ENCODE measurements around the gene FARS2.

Gene FARS2

DNA sequence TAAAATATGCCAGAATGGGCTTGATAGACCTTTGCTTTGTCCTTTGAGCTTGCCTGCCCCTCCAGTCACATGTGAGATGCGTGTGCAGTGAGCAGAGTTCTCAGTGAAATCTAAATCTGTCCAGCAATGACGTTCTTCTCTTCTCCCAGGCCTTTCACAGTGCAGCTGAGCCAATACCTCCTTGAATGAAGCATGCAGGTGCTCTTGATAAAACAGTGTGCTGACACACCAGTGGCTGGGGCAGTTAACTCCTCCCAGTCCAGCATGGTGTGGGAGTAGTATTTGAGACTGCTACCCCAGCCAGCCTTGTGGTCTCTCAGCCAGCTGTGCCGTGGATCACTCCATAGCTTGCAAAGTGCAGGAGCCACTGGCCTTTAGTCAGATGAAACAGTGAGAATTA lies 240.5 kb downstream of the FARS2 start:
- no peak overlapping the region for H3K27ac ChIP-seq (ENCODE audit: low read depth, low read length)

DNA sequence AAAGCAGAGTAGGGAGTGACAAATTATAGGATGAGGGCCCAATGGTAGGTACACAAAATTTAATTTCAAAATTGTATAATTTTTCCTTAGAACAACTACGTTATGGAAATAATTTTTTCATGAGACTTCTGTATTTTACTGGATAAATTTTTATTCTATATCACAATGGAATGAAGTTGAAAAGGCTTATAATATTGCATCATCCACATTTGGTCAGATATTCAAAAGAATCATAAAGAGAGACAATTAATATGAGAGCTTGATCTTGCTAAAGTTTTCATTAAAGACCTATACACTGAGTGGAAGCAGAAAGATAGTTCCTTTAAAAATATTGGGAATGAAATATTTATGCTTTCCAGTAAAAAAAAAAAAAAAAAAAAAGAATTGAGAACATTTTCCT lies 242.8 kb downstream of the FARS2 start:
- H3K9me3 ChIP-seq (ENCODE audit: control insufficient read depth, insufficient read depth, low read depth, low read length) = peaks cover 3% of the 10 kb centered on the region; the same call in 1 of the 2 replicates
- peaks cover 4% of the 10 kb centered on the region; the same call in 1 of the 2 replicates for H3K4me1 ChIP-seq (ENCODE audit: control insufficient read depth, insufficient read depth, low read length)
- H3K27me3 ChIP-seq (ENCODE audit: control insufficient read depth, insufficient read depth, low read length) = no peaks in the 10 kb centered on the region
- H3K9ac ChIP-seq (ENCODE audit: low read length) = no peak overlapping the region
- H3K36me3 ChIP-seq (ENCODE audit: control insufficient read depth, insufficient read depth, low read length) = no peaks in the 10 kb centered on the region
- H3K4me3 ChIP-seq (ENCODE audit: low read depth, low read length) = no peak overlapping the region
- no peak overlapping the region for H3K27ac ChIP-seq (ENCODE audit: low read depth, low read length)

More for the DNA sequence above, 240.5 kb downstream of the FARS2 start:
- Histone ChIP-seq H3K9me3 (ENCODE audit: control insufficient read depth, insufficient read depth, low read depth, low read length) (peaks cover 3% of the 10 kb centered on the region; the same call in 1 of the 2 replicates), H3K4me1 (ENCODE audit: control insufficient read depth, insufficient read depth, low read length) (peaks cover 4% of the 10 kb centered on the region; the same call in 1 of the 2 replicates), H3K27me3 (ENCODE audit: control insufficient read depth, insufficient read depth, low read length) (no peaks in the 10 kb centered on the region), H3K4me3 (ENCODE audit: low read depth, low read length) (no peak overlapping the region), H3K36me3 (ENCODE audit: control insufficient read depth, insufficient read depth, low read length) (no peaks in the 10 kb centered on the region), H3K9ac (ENCODE audit: low read length) (no peak overlapping the region)

DNA sequence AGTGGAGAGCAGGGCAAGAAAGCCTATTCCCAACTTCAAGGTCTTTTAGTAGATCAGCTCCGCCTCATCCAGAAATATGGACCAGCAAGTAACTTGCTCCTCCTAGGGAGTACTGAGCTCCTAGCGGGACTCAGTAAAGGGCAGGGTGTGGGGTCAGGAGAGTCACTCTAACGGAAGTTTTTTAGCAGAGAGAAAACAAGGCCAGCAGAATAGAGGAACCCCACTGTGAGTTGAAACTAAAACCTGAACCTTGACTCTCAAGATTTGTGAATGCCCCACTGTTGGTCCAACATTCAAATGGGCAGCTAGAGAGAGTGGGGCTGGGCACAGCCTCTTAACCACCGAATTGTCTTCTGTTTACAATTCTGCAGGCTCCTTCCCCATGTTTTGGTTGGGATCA lies 244.8 kb downstream of the FARS2 start:
- Histone ChIP-seq H3K27ac (ENCODE audit: low read depth, low read length) (no peak overlapping the region), H3K9me3 (ENCODE audit: control insufficient read depth, insufficient read depth, low read depth, low read length) (peaks cover 3% of the 10 kb centered on the region; the same call in 1 of the 2 replicates), H3K36me3 (ENCODE audit: control insufficient read depth, insufficient read depth, low read length) (no peaks in the 10 kb centered on the region), H3K4me3 (ENCODE audit: low read depth, low read length) (no peak overlapping the region), H3K9ac (ENCODE audit: low read length) (no peak overlapping the region), H3K27me3 (ENCODE audit: control insufficient read depth, insufficient read depth, low read length) (no peaks in the 10 kb centered on the region), H3K4me1 (ENCODE audit: control insufficient read depth, insufficient read depth, low read length) (peaks cover 10% of the 10 kb centered on the region)

DNA sequence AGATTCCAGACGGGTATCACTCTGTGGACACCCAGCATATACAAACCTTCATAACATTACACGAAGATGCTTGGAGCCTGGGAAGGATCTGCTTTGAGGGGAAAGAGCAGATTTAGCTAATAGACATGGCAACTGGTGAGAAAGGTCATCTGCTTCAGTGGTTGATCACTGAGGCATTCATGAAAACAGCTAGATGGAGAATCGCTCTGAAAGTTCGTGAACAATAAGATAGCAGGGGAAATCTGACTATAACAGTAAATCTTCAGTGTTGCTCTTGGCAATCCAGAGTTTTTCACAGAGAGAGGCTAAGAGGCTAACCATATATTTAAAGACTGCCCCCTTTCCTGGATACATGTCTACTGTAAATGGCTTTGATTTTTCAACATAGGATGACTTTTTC lies 245.3 kb downstream of the FARS2 start:
- Histone ChIP-seq H3K27me3 (ENCODE audit: control insufficient read depth, insufficient read depth, low read length) (no peaks in the 10 kb centered on the region), H3K36me3 (ENCODE audit: control insufficient read depth, insufficient read depth, low read length) (no peaks in the 10 kb centered on the region), H3K4me1 (ENCODE audit: control insufficient read depth, insufficient read depth, low read length) (peaks cover 10% of the 10 kb centered on the region), H3K9me3 (ENCODE audit: control insufficient read depth, insufficient read depth, low read depth, low read length) (peaks cover 3% of the 10 kb centered on the region; the same call in 1 of the 2 replicates), H3K27ac (ENCODE audit: low read depth, low read length) (no peak overlapping the region), H3K9ac (ENCODE audit: low read length) (no peak overlapping the region), H3K4me3 (ENCODE audit: low read depth, low read length) (no peak overlapping the region)

DNA sequence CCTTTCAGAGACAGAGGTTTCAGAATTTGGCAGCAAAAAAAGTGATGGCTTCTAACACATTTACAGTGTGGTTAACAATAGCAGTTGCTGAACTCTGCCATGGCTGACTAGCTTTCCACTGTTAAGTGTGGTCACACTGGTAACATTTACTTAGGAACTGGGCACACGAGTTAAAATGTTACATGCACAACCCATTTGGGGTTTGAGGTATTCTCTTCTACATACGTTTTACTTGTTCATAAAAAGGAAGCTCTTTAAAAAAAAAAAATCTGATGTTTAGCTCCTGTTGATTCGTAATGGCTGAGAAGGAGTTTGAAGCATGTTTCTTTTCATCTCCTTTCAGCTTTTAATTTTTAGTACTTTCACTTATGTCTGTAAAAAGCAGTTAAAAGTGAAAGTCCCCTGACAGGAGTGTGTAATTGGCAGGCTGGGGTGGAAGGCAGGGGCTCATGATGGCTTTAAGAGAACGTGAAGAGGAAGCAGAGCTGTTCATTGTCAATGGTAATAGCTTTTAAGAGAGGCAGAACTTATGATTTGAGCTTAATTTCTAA lies 245.9 kb downstream of the FARS2 start:
- Histone ChIP-seq H3K9me3 (ENCODE audit: control insufficient read depth, insufficient read depth, low read depth, low read length) (peaks cover 3% of the 10 kb centered on the region; the same call in 1 of the 2 replicates), H3K27me3 (ENCODE audit: control insufficient read depth, insufficient read depth, low read length) (no peaks in the 10 kb centered on the region), H3K27ac (ENCODE audit: low read depth, low read length) (no peak overlapping the region), H3K36me3 (ENCODE audit: control insufficient read depth, insufficient read depth, low read length) (no peaks in the 10 kb centered on the region), H3K9ac (ENCODE audit: low read length) (no peak overlapping the region), H3K4me1 (ENCODE audit: control insufficient read depth, insufficient read depth, low read length) (peaks cover 10% of the 10 kb centered on the region), H3K4me3 (ENCODE audit: low read depth, low read length) (no peak overlapping the region)

DNA sequence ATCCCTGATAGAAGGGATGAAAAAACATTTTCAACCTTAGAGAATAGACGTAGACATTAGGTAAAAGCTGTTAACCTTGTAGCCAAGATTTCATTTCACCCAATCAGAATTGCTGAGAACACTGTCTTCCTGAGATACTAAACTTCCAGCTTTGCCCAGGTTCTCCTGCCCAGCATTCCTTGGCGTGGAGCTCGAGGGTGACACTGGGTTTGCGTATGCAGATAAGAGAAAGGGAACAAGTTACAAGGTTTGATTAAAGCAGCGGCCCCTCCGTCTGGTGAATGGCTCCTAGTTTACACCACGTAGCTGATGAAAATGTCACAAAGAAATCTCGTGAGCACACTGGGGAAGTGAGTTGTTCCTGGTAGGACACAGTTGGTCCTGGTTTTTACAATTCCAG lies 247.8 kb downstream of the FARS2 start:
- Histone ChIP-seq H3K9ac (ENCODE audit: low read length) (no peak overlapping the region), H3K4me1 (ENCODE audit: control insufficient read depth, insufficient read depth, low read length) (peaks cover 10% of the 10 kb centered on the region), H3K9me3 (ENCODE audit: control insufficient read depth, insufficient read depth, low read depth, low read length) (peaks cover 3% of the 10 kb centered on the region; the same call in 1 of the 2 replicates), H3K4me3 (ENCODE audit: low read depth, low read length) (no peak overlapping the region), H3K27me3 (ENCODE audit: control insufficient read depth, insufficient read depth, low read length) (no peaks in the 10 kb centered on the region), H3K27ac (ENCODE audit: low read depth, low read length) (no peak overlapping the region), H3K36me3 (ENCODE audit: control insufficient read depth, insufficient read depth, low read length) (no peaks in the 10 kb centered on the region)

DNA sequence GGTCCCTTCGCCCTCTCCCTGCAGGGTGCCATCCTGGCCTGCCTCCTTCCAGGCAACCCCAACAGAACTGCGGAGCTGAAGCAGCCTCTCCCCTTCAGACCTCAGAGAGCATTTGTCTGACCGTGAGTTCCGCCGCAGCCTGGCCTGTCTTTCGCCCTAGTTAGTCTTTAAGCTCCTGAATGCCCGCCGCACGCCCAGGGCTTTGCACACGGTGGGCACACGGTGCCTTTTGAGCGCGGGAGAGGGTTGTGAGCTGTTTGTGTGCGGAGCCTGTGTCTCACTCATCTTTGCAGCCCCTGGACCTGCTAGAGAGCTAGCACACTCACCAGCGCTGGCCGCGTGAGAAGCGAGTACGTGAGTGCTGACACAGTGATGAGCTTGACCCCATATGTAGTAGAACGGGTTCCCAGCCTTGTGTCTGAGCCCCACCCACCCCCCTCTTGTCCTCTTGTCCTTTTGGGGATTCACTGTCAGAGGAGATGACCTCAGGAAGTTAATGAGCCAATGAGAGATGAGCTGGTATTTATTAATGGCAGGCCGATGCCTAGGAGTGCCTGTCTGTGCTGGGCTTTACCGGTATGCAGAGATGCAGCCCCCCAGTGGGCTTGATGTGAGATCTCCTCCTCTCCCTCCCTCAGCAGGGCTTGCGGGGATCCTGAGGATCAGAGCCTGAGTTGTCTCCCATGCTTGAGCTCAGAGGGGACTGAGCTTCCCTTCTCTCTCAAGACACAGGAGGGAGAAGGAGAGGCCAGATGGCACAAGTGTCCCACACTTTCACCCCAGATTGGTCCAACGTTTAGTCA lies 249.2 kb downstream of the FARS2 start:
- Histone ChIP-seq H3K4me3 (ENCODE audit: low read depth, low read length) (no peak overlapping the region), H3K4me1 (ENCODE audit: control insufficient read depth, insufficient read depth, low read length) (peaks cover 10% of the 10 kb centered on the region), H3K36me3 (ENCODE audit: control insufficient read depth, insufficient read depth, low read length) (no peaks in the 10 kb centered on the region), H3K27me3 (ENCODE audit: control insufficient read depth, insufficient read depth, low read length) (no peaks in the 10 kb centered on the region), H3K9me3 (ENCODE audit: control insufficient read depth, insufficient read depth, low read depth, low read length) (no peaks in the 10 kb centered on the region), H3K9ac (ENCODE audit: low read length) (no peak overlapping the region), H3K27ac (ENCODE audit: low read depth, low read length) (no peak overlapping the region)

DNA sequence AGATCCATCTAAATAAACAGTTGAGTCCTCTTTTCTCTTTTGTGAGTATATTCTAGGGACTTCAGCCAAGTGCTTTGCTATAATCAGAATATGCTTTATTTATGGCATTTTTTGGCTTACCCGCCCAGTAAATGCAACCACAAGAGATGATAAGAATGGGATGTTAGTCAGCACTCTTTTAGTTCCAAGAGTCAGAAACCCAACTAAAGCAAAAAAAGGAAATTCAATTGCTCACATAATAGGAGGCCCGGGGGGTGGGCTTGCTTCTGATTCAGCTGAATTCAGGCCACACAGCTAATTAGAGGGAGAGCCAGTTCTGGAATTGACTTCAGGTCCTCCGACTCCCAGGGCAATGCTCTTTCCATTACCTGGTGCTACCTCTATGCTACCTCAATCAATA lies 250.6 kb downstream of the FARS2 start:
- H3K4me1 ChIP-seq (ENCODE audit: control insufficient read depth, insufficient read depth, low read length) = peaks cover 10% of the 10 kb centered on the region
- no peaks in the 10 kb centered on the region for H3K27me3 ChIP-seq (ENCODE audit: control insufficient read depth, insufficient read depth, low read length)
- no peak overlapping the region for H3K4me3 ChIP-seq (ENCODE audit: low read depth, low read length)
- no peak overlapping the region for H3K9ac ChIP-seq (ENCODE audit: low read length)
- no peak overlapping the region for H3K27ac ChIP-seq (ENCODE audit: low read depth, low read length)
- no peaks in the 10 kb centered on the region for H3K9me3 ChIP-seq (ENCODE audit: control insufficient read depth, insufficient read depth, low read depth, low read length)
- H3K36me3 ChIP-seq (ENCODE audit: control insufficient read depth, insufficient read depth, low read length) = no peaks in the 10 kb centered on the region

DNA sequence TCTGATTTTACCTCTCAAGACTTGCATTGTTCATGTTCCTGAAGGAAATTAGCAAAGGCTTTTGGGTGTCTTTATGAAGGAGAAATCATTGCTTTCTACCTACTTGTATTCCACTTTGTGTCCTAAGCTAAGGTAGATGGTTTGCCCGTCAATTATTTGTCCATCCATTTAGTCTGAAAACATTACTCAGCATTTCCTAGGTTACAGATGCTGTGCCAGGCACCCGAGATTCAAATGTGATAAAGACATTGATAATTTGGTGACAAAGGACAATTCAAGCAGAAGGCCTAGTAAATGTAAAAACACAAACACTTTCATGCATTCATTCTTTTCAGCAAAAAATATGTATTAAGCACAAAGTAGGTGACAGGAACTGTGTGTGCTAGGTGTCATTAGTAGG lies 251.1 kb downstream of the FARS2 start:
- Histone ChIP-seq H3K36me3 (ENCODE audit: control insufficient read depth, insufficient read depth, low read length) (no peaks in the 10 kb centered on the region), H3K27me3 (ENCODE audit: control insufficient read depth, insufficient read depth, low read length) (no peaks in the 10 kb centered on the region), H3K4me3 (ENCODE audit: low read depth, low read length) (no peak overlapping the region), H3K9ac (ENCODE audit: low read length) (no peak overlapping the region), H3K4me1 (ENCODE audit: control insufficient read depth, insufficient read depth, low read length) (peaks cover 10% of the 10 kb centered on the region), H3K27ac (ENCODE audit: low read depth, low read length) (no peak overlapping the region), H3K9me3 (ENCODE audit: control insufficient read depth, insufficient read depth, low read depth, low read length) (no peaks in the 10 kb centered on the region)

DNA sequence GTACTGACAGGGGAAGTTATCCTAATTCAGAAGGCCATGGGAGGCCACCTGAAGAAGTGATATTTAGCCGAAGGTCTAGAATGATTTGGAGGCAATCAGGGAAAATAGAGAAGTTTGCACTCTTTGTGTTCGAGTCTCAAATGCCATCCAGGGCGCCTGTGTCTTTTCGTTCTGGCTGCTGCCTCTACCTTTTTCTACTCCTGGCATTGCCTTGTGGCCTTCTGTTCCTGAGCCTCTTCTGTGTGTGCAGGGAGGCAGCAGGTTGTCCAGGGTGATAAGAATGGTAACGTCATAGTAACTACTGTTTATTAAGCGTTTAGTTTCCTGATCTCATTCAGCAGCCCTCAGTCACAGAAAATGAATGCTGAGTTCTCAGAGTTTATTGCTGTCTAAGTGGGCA lies 252.1 kb downstream of the FARS2 start:
- Histone ChIP-seq H3K4me3 (ENCODE audit: low read depth, low read length) (no peak overlapping the region), H3K27me3 (ENCODE audit: control insufficient read depth, insufficient read depth, low read length) (no peaks in the 10 kb centered on the region), H3K9me3 (ENCODE audit: control insufficient read depth, insufficient read depth, low read depth, low read length) (no peaks in the 10 kb centered on the region), H3K36me3 (ENCODE audit: control insufficient read depth, insufficient read depth, low read length) (no peaks in the 10 kb centered on the region), H3K4me1 (ENCODE audit: control insufficient read depth, insufficient read depth, low read length) (peaks cover 10% of the 10 kb centered on the region), H3K27ac (ENCODE audit: low read depth, low read length) (no peak overlapping the region), H3K9ac (ENCODE audit: low read length) (no peak overlapping the region)

DNA sequence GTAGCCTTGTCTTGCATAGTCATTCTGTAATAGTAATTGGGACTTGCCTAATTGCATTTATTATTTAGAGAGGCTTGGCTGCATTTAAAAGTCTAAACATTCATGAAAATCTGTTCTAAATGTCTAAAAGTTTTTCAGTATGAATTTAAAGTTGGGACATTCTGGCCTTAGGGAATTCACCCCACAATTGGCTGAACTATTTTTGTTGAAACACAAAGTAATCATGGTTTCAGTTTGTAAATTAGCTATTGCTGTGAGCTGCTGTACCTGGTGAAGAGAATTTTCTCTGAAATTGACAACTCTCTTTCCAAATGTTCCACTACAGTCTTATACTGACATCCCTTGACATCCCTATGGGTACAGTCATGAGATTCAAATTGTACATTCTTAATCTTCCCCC lies 253.0 kb downstream of the FARS2 start:
- Histone ChIP-seq H3K9me3 (ENCODE audit: control insufficient read depth, insufficient read depth, low read depth, low read length) (no peaks in the 10 kb centered on the region), H3K9ac (ENCODE audit: low read length) (no peak overlapping the region)

More for the DNA sequence above, 253.0 kb downstream of the FARS2 start:
- peaks cover 10% of the 10 kb centered on the region for H3K4me1 ChIP-seq (ENCODE audit: control insufficient read depth, insufficient read depth, low read length)
- no peaks in the 10 kb centered on the region for H3K36me3 ChIP-seq (ENCODE audit: control insufficient read depth, insufficient read depth, low read length)
- H3K27ac ChIP-seq (ENCODE audit: low read depth, low read length) = no peak overlapping the region
- H3K4me3 ChIP-seq (ENCODE audit: low read depth, low read length) = no peak overlapping the region
- H3K27me3 ChIP-seq (ENCODE audit: control insufficient read depth, insufficient read depth, low read length) = no peaks in the 10 kb centered on the region

Measured in HUES6 (cell line).